GM21515 (cell line): ENCODE results near the gene DHRS7B.
"Not testable (repeated sequence)": the region's sequence is repeated elsewhere in the genome, so short reads cannot be mapped to it uniquely, and the experiment has no call there.

Source experiments
- ATAC-seq: cut with Tn5 transposase; IDR thresholded peaks from one replicate; pipeline ENCODE4 v1.9.1; 2021; ENCODE audit not compliant: unreplicated experiment

DHRS7B gene, protein sequence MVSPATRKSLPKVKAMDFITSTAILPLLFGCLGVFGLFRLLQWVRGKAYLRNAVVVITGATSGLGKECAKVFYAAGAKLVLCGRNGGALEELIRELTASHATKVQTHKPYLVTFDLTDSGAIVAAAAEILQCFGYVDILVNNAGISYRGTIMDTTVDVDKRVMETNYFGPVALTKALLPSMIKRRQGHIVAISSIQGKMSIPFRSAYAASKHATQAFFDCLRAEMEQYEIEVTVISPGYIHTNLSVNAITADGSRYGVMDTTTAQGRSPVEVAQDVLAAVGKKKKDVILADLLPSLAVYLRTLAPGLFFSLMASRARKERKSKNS

DNA sequence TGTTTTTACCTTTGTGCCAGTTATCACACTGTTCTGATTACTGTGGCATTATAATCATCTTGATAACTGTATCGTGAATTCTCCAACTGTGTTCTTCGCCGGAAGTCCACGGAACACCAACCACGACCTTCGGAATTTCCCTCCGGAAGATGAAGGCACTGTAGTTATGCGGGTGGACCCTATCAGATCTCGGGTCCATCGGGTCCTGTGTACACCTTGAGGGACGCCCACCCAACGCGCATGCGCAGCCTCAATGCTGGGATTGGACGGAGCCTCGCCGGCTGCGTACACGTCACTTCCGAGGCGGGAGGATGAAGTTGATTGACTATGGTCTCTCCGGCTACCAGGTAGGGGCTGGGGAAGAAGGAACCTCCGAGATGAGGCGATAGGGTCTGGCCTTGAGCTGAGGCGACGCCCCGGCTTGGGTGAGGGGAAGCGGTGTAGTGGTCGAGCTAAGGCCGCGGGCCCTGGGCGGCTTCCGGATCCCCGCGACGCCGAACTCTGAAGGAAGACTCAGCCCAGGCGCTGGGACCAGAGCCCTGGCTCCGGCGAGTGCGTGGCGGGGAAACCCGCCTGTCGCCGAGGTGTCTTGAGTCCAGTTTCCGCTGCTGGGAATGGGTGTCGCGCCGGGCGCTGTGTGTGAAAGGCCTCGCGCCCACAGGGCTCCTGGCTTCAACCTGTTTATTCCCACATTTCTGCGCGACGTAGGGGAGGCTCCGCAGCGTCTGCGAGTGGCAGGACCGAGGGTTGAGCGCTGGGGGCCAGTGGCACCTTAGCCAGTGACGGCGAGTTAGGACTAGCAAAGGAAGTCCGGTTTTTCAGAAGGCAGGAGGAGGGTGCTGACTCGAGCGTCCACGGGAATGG is at the start of gene DHRS7B:
DHRS7B (plus strand) TSS at position 320 of the 864 bp plus-strand sequence; CDS start at position 328, 8 bp downstream.
- ATAC-seq = peak; percentile 87

DNA sequence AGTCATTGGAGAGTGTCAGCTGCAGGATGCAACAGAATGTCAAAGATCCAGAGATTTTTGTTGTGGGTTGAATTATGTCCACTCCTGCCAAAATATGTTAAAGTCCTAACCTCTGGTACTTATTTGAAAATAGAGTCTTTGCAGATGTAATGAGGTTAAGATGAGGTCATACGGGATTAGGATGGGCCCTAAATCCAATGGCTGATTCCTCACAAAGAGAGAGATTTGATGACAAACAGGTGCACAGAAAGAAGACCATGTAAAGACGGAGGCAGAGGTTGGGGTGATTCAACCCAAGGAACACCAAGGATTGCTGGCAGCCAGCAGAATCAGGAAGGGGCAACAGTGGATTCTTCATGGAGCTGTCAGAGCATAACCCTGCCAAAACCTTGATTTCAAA is 49.5 kb upstream of the DHRS7B start:
- ATAC-seq = no peak

DNA sequence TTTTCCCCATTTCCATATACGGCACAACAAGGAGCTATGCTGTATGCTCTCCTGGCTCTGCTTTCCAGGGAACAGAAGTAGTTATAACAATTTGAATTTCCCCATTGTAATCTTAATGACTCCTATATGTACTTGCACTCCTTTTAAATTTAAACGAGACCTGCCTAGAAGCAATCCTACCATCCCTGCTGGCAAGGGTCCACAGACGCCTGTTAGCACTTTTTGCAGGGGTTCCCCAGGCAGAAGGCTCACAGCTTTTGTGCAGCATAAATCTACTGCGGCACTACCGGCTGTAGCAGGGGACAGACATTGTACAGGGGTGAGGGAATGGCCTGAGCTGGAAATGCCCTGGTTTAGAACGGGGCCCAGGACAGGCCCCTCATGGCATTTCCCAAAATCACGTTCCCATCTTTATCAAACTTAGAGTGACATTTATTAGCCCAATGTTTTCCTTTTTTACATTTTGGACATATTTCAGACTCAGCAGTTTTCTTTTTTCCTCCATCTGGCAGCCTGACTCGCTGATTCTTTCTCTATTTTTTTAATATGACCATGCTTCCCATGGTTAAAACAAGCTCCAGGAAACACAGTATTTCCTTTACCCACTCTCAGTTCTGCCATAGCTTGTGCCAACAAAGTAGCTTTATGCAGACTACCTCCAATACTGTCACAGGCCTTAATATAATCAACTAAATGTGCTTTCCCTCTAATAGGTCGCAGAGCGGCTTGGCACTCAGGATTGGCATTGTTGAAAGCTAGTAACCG is 48.6 kb upstream of the DHRS7B start:
- ATAC-seq = no peak

DNA sequence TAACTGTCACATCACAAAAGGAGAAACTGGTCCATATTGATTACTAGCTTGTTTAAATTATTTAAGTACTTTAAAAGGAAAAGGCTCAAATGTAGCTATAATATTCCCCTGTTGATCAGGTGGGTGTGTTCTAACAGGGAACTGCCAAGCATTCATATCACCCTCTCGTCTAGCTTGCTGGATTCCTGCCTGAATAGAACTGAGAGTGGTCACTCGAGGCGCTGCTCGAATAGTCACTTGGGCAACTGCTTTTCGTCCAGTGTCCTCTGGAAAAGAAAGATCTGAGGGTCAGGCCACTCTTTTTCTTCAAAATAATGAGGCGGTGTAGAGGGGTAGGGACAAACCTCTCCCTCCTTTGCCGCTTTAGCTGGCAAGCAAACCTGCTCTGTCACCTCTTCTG is 47.6 kb upstream of the DHRS7B start:
- ATAC-seq = no peak

DNA sequence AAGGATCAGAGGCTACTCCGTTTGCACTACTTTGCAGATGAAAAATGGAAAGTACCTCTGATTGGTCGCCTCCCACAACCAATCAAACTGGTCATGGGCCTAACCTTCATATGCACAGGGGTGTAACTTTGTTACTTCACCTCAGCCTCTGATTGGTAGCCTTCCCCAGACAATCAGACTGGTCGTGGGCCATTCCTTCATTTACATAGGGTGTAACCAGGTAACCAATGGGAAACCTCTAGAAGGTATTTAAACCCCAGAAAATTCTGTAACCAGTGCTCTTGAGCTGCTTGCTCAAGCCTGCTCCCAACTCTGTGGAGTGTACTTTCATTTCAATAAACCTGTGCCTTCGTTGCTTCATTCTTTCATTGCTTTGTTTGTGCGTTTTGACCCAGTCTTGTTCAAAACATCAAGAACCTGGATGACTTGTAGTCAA is 44.7 kb upstream of the DHRS7B start:
- ATAC-seq = no peak

DNA sequence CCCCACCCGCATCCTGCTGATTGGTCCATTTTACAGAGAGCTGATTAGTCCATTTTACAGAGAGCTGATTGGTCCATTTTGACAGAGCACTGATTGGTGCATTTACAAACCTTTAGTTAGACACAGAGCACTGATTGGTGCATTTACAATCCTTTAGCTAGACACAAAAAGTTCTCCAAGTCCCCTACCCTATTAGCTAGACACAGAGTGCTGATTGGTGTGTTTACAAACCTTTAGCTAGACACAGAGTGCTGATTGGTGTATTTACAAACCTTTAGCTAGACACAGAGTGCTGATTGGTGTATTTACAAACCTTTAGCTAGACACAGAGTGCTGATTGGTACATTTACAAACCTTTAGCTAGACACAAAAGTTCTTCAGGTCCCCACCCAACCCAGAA is 41.5 kb upstream of the DHRS7B start:
- not testable (repeated sequence) for ATAC-seq

DNA sequence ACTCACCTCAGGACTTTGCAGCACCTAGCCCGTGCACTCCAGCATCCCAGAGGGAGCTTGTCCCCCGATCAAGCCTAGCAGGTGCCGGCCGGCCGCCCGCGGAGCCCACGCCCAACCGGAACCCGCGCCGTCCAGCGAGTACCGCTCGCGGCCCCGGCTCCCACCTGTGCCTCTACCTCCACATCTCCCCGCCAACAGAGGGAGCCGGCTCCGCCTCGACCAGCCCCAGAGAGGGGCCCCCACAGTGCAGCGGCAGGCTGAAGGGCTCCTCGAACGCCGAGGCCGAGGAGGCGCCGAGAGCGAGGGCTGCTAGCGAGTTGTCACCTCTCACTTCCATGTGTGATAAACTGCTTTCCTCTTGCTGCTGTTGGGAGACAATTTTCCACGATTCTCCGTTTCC is 41.1 kb upstream of the DHRS7B start:
- ATAC-seq = no peak

DNA sequence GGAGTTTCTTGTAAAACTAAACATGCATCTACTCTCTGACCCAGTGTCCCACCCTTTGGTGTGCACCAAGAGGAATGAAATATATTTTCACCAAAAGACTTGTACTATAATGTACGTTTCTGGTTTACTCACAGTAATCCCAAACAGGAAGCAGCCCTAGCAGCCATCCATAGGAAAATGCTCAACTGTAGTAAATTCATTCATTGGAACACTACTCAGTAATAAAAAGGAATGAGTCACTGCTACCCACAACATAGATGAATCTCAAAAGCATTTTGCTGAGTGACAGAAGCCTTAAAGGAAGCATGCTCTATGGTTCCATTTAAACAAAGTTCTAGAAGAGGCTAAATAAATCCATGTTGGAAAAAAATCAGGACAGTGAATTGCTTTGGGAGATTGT is 37.6 kb upstream of the DHRS7B start:
- ATAC-seq = no peak

DNA sequence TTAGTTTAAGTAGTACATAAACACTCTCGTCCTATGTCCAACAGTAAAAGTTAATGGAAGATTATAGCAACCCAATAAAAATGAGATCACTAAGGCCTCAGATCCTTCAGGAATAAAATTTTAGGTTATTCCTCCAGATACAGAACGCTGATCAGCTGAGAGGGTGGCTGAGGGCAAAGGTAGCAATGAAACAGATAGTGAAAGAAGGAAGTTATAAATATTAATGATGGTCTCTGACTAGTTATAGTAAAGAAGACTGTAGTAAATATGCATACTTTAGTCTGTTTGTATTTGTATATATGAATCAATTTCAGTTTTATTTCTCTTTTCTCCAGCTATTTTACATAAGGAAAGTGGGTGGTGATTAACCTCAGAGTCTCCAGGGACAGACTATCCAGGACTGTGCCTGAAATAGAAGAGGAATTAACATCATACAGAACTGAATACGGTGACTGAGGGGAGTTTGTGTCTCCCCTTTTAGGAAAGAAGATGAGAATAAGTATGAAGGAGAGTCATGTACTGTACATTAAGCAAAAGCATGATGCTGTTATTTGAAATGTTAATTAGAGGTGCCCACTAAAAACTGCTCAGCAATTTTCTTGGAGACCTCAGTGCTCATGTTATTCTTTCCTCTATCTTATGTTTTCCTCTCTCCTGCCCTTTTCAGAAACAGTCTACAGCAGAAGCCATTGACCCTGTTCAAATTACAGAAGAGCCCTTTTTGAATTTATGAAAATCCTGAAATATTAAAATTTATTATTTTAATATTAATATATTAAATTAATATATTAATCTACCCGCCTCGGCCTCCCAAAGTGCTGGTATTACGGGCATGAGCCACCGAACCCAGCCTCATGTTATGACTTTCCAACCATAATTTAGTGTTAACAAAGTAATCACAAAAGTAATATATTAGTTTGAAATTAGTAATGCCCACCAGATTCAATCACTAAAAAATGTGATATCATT is 36.5 kb upstream of the DHRS7B start:
- ATAC-seq = no peak

DNA sequence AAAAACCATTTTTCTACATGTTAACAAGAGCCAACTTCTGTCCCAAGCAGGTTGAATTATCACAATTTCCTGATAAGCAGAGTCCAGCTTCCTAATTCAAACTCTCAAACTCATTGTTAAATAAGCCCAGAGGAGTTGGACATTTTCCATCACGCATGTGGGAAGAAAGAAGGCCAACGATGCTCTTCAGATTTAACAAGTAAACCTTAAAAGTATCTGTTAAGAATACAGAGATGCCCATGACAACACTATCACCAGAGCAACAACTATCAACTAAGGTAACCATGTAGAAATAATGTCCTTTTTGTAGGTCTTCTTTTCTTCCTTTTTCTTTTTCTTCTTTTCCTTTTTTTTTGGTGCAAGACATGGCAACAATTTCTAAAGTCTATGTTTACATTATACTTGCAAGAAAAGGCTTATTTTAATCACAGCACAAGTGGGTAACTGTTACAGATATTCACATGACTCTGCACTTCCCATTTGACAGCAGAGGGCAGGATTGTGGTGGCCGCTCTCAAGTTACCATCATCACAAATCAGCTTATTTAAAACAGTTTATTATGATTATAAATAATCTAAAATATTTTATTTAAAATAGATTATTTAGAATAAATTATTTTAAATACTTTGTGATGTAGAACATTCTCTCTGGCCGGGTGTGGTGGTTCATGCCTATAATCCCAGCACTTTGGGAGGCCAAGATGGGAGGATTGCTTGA is 35.7 kb upstream of the DHRS7B start:
- no peak for ATAC-seq

DNA sequence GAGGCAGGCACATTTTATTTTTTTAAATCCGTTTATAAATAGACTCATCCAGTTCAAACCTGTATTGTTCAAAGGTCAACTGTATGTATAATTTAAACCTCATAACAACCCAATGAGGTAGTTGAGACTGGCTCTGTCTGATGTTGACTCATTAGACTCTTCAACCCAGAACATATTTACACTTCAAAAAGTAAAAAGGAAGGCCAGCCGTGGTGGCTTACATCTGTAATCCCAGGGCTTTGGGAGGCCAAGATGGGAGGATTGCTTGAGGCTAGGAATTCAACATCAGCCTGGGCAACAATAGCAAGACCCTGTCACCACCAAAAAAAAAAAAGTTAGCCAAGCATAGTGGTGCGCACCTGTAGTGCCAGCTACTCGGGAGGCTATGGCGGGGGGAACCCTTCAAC is 32.5 kb upstream of the DHRS7B start:
- ATAC-seq = no peak

DNA sequence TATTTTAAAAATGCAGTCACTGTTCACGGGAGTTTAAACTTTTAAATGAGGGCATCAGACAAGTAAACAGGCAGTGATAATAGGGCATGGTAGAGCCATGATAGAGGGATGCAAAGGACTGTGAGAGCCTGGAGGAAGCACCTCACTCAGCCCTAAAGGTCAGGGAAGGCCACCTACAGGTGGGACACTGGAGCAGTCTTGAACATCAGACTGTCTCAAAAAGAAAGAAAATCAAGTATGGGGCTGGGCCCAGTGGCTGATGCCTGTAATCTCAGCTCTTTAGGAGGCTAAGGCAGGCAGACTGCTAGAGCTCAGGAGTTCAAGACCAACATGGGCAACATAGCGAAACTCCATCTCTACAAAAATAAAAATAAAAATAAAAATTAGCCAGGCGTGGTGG is 31.0 kb upstream of the DHRS7B start:
- no peak for ATAC-seq

DNA sequence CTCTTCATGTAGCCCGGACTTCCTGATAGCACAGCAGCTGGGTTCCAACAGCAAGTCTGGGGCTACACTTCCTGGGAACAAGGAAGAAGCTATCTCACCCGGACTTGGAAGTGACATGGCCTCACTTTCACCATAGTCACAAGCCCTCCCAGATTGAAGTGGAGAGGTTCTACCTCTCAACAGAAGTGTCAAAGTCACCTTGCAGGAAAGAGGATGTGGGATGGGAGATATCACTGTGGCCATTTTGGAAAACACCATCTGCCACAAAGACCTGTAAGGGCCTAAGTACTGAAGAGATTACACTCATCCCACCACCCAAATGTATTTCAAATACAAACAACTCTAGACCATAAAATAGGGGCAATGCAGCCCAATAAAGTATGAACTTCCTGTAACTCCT is 29.9 kb upstream of the DHRS7B start:
- no peak for ATAC-seq

DNA sequence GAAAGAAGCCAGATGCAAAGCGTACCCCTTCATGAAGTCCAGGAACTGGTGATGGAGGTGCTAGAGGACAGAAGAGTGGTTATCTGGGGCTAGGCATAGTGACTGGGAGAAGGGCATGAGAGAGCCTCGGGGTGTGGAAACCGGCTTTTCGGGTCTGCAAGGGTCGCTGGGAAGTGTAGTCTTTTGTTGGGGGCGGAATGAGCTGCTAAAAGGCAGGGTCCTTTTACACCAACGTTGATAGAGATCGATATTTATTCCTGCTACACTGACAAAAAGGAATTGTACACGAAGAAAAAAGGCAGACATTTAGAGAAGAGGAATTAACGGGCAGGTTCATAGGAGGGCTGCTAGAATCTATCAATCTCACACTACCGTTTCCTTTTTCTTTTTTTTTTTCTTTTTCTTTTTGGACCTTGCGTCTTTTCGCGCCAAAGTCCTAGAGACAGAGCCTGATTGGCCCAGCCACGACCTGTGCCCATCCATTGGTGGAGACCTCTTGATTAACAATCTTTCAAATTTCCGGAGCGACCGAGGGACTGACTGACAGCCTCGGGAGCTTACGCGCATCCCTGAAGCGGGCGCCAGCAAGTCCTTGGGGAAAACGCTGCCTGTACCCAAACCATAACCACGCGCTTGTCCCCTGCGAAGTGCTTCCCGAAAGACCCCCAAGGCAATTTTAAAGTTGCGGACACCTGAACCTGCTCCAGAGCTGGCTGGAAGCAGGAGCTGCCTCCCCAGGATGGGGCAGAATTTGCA is 27.7 kb upstream of the DHRS7B start:
- peak; percentile 92 for ATAC-seq

DNA sequence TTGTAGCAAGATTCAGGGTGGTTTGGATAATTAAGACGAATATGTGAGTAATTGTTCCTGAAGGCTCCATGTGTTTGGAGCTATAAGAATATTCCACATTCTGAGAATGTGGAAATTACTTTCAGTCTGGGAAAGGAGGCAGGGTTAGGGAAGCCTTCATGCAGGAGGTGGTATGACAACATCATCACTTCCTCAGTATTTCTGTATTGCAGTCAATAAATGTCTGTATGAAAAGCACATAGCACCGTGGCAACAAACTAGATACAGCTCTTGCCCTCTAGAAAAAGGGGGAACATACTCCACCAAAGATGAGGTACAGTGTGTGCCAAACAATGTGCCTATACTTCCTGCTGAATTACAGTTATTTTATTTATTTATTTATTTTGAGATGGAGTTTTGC is 26.1 kb upstream of the DHRS7B start:
- no peak for ATAC-seq

DNA sequence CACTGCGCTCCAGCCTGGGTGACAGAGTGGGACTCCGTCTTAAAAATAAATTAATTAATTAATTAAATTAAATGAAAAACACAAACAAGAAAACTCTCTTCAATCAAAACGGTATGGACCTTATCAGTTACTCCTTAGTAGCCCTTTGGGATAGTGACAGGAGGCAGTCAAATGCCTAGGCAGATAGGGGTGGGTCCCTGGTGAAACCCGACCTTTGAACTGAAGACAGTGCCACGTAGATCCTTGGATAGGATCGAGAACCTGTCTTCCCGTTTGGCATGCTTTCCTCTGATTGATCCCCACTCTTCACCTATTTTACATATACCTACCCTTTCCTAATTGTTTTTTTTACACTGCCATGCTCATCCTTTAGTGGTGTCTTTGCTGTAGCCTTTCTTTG is 22.2 kb upstream of the DHRS7B start:
- no peak for ATAC-seq

DNA sequence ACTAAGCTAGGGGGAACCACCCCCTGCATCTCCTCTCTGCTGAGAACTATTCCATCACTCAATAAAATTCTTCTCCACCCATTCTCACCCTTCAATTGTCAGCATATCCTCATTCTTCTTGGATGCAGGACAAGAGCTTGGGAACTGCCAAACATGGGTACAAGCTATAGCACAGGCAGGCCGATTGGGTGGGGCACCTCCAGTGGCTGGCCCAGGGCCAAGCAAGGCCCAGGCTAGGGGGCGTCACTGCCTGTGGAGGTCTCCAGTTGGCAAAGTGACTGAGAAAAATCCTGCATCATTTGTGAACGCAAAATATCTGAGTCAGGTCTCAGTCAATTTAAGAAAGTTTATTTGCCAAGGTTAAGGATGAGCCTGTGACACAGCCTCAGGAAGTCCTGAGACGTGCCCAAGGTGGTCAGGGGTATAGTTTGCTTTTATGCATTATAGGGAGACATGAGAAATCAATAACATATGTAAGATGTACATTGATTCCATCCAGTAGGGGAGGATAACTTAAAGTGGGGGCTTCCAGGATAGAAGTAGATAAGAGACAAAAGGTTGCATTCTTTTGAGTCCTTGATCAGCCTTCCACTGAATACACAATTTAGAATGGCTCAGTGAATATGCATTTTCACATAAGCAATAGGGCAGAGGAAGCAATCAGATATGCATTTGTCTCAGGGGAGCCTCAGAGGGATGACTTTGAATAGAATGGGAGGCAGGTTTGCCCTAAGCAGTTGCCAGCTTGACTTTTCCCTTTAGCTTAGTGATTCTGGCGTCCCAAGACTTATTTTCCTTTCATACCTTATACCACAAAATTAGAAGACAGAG is 21.5 kb upstream of the DHRS7B start:
- no peak for ATAC-seq

DNA sequence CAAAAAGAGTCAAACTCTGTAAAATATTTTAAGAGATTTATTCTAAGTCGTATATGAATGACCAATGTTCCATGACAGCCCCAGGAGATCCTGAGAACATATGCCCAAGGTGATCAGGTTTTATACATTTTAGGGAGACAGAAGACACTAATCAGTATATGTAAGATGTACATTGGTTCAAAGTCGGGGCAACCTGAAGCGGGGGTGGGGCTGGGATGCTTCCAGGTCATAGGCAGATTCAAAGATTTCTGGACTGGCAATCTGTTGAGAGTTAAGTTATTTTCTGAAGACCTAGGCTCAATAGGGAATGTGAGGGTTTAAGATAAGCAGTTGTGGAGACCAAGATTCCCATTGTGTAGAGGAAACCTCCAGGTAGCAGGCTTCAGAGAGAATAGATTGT is 20.4 kb upstream of the DHRS7B start:
- ATAC-seq = no peak
